Activated naive CD4-positive, alpha-beta T cell (primary cell): ENCODE data around the gene ADGRL2.

ENCODE experiments used
- DNase-seq, 4 experiments: peaks; one replicate each; lab custom pipeline; 2025; lab: John Stamatoyannopoulos, UW

The ADGRL2 gene

GRCh38 chr1:81806432-81806770 is 5.7 kb downstream of the ADGRL2 start:
- no peak for DNase-seq

DNA sequence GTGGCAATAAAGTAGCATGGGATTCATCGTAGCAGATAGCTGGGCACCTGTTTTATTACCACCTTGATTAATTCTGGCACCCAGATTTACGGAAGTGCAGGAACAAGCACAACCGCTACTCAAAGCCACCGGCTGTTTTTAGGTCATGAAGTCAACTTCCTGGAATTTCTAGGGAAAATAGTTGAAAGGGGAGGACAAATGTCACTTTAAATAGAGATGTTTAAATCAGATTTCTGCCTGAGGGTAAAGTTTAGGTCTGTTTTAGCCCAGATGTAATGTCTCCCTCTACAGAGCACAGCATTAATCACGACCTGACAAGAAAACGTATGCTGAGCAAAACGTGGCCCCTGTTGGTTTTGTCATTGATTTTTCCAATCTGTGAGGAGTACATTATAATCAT is 8.0 kb downstream of the ADGRL2 start:
- DNase-seq = no peak

DNA sequence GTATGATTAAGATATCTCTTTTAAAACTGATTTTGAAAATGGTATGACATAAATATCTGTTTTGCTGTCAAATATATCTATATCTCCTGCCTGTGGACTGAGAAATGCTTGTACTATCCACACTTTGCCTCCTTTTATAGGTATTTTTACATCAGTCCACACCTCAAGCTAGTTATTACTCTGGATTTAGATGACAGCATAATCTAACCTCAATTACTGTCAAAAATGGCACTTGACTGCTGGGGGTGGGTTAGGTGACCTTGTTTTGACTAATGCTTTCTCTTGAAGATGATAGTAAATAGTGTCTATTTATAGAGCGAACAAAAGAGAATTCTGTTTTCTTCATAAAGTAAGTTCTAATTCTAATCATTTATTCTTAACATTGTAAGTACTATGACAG is 9.1 kb downstream of the ADGRL2 start:
- DNase-seq = no peak

GRCh38 chr1:81811757-81812371 is 11.1 kb downstream of the ADGRL2 start:
- no peak for DNase-seq

- no peak for DNase-seq
Observed at GRCh38 chr1:81812712-81813111, 12.0 kb downstream of the ADGRL2 start.

DNA sequence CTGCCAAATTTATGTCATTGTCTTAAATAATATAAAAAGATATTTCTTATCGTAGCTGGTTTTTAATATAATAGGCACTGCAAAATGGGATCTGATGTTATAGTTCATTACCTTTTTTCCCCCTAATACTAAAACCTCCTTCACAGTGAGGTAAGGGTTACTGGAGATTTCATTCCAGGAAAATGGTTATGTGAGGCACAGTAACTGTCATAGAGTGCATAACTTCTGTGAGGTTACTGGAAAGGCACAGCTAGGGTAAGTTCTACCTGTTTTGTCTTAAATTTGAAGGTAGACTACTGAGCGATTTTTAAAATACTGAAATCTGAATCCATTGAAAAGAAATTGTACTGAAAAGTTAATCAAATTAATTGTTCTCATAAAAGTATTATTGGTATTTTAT is 13.0 kb downstream of the ADGRL2 start:
- no peak for DNase-seq

DNA sequence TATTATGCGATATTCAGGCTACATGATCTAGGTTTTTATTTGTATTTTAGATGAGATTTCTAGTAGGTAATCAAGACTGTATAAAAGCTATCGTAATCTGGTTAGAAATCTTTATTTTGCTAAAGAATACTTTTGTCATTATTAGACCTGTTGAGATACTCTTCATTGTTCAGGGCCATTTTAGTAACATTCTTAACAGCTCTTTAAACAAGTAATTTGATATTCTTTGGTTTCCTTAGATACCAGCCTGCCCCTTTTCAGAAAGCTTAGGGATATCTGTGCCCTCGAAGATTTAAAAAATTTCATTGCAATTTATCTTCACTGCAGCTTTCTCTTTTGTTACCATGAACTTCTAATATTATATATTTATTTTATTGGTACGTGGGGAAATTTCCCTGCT is 18.9 kb downstream of the ADGRL2 start:
- no peak for DNase-seq

DNA sequence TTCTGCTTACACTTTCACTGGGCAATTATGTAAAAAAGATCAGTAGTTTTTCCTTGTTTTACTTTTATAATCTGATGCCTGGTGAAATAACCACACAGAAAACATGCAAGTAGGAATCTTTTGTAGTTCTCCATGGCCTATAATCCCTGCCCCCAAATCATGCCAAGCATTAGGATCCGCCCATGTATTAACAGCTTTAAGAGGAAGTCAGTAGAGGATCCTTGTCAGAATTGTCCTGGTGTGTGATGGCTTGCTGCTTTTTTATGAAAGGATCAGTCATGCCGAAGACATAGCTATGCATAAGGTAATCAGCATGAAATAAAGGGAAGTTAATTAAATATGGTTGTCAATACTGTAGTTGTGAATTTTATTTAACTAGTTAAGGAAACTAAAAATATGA is 20.0 kb downstream of the ADGRL2 start:
- DNase-seq = no peak

GRCh38 chr1:81823082-81823481 is 22.3 kb downstream of the ADGRL2 start:
- no peak for DNase-seq

GRCh38 chr1:81824759-81825158 is 24.0 kb downstream of the ADGRL2 start:
- DNase-seq = no peak

- DNase-seq = no peak
Observed at GRCh38 chr1:81827942-81828341, 27.2 kb downstream of the ADGRL2 start.

GRCh38 chr1:81832573-81832972 is 31.8 kb downstream of the ADGRL2 start:
- DNase-seq = no peak

- DNase-seq = no peak
Observed at GRCh38 chr1:81833722-81834121, 33.0 kb downstream of the ADGRL2 start.

GRCh38 chr1:81834268-81834667 is 33.5 kb downstream of the ADGRL2 start:
- DNase-seq = no peak

GRCh38 chr1:81834921-81835698 is 34.4 kb downstream of the ADGRL2 start:
- no peak for DNase-seq

DNA sequence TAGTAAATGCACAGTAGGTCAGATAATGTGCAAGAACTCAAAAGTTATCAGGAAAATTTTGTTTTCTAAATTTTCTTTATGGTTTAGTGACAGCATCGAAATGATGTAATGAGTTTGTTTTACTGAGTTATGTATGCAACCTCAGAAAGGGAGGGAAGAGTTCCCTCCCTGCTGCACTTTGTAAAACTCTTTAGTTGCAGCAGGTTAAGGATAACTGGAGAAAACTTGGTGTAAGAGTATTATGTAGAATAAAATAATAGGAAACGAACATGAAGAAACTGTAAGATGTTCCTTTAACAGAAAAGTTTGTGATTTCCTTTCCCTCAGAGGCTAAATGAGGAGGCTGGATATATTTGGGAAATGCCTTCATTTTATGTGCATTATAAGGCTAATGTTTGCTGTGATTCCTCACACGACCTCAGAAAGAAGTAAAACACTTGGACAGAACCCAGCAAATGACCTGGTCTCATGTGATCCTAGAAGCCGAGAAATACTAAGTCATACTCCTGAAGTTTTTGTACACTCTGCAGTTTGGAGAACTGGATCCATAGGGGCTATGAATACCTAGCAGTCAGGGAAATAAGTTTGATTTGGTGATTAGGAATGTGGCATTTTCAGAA is 35.4 kb downstream of the ADGRL2 start:
- DNase-seq = no peak

GRCh38 chr1:81838600-81839218 is 38.0 kb downstream of the ADGRL2 start:
- no peak for DNase-seq

- no peak for DNase-seq
Observed at GRCh38 chr1:81840805-81841204, 40.1 kb downstream of the ADGRL2 start.

DNA sequence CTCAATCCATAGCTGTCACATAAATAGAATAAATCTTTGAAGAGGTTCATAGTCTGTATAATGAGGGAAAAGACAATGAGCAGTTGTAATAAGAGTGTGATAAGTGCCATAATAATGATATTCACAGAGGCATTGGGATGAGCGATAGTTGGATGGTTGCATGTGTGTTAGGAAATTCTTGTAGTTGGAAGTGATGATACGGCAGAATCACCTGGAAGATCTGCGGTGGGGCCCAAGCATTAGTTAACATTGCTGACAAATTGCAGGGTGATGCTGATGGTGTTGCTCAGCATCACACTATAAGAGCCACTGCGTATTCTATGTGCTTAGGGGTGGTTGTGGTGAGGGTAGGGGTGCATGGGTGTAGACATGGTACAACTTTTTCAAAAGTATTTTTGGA is 41.1 kb downstream of the ADGRL2 start:
- no peak for DNase-seq

GRCh38 chr1:81844477-81844876 is 43.7 kb downstream of the ADGRL2 start:
- DNase-seq = no peak

GRCh38 chr1:81846630-81847029 is 45.9 kb downstream of the ADGRL2 start:
- no peak for DNase-seq

DNA sequence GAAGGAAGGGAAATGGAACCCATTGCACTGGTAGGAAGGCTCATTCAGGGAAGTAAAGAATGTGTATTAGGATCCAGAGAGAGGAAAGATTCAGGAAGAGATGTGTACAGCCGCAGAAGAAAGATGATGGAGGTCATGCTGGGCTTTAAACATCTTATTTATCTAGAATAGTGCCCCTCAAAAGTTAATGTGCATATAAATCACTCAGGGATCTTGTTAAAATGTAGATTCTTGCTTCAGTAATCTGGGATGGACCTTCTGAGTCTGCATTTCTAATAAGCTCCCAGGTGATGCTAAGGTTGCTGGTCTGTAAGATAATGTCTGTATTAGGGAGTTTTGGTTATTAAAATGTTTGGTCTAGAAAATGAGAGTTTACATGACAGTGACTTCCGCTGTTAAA is 46.3 kb downstream of the ADGRL2 start:
- no peak for DNase-seq
